ENCODE measurements around the gene UBALD2.
A peak's percentile ranks its signal among the peaks of the same experiment; 100 is the strongest.
"Not testable (repeated sequence)": the region's sequence is repeated elsewhere in the genome, so short reads cannot be mapped to it uniquely, and the experiment has no call there.

The UBALD2 gene

DNA sequence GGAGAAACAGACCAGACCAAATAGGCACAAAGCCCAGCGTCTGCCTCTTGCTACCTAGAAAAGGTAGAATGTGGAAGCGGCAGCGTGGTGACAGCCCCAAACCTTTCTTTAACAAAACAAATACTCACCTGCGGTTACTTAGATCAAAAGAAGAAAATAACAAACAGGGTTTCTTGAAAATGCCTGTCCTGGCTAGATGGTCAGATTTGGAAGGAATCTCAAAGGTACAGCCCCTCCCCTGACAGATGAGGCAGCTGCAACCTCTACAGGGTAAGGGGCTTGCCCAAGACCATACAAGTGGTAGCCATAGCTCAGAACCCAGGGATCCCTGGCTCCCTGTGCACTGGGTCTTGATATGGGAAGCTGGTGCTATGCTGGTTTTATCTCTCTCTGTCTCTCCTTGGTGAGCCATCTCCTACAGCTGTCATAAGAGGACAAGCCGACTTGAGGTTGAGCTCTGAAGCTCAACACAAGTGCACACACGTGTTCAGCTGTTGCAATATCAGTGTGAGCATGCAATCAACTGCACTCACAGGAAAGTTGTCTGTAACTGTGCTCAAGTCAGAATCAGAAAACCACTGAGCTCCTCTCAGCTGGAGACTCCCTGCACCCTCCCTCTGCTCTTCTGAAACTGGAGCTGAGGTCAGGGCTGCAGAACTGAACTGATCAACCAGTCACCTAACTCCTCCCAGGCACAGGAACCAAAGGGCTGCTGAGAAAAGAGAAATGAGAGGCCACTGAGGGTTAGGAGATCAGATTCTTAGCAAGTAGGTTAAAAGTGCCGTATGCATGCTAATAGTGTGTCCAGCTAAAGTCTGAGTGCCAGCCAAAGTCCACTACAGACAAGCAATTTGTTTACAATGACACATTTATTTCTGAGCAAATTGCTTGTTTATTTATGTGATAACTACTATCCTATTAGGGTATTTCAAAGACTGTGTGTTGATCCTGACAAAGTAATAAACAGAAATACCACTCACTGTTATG lies 18.8 kb upstream of the UBALD2 start:
- peak; percentile 62 to 84 for DNase-seq

DNA sequence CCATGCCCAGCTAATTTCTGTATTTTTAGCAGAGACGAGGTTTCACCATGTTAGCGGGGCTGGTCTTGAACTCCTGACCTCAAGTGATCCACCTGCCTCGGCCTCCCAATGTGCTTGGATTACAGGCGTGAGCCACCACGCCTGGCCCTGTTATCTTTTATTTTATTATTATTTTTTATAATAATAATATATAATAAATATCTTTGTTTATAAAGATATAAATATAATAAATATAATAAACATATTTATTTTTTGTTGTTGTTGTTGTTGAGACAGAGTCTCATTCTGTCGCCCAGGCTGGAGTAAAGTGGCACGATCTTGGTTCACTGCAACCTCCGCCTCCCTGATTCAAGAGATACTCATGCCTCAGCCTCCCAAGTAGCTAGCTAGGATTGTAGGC lies 17.8 kb upstream of the UBALD2 start:
- no peak for DNase-seq

DNA sequence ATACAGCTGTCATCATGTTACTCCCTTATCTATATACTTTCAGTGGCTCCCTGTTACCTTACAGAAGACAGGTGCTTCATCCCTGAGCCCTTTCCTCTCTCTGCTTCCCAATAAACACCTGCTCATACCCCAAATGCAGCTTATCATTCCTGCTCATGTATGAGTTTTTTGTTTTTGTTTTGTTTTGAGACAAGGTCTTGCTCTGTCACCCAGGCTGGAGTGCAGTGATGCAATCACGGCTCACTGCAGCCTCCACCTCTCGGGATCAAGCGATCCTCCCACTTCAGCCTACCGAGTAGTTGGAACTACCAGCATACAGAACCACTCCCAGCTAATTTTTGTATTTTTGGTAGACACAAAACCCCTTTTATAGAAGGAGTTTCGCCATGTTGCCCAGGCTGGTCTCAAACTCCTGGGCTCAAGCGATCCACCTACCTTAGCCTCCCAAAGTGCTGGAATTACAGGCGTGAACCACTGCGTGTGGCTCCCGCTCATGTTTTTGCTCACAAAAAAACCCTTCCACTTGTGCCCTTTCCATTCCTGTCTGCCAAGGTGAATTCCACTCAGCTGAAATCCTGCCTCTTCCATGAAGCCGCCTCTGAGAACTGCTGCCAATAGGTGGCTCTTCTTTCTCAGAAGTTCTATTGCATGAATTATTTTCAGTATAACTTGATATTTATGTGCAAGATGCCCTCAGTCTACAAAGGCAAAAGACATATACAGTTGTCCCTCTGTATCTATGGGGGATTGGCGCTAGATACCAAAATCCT lies 16.9 kb upstream of the UBALD2 start:
- no peak for DNase-seq

DNA sequence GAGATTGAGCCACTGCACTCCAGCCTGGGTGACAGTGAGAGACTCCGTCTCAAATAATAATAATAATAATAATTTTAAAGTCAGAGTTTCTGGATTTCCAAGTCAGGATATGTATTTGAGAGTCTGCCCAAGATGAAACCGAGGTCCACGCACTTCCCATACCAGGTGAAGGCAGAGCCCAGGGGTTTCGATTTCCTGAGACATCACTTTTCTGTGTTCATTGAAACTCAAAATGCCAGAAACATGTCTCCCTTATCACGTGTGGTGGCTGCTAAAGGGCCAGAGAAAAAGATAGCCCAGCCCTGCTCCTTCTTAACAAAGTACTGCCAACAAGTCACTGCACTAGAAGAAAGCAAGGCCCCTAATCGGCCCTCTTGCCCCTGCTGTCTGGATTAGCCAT lies 15.0 kb upstream of the UBALD2 start:
- no peak for DNase-seq

DNA sequence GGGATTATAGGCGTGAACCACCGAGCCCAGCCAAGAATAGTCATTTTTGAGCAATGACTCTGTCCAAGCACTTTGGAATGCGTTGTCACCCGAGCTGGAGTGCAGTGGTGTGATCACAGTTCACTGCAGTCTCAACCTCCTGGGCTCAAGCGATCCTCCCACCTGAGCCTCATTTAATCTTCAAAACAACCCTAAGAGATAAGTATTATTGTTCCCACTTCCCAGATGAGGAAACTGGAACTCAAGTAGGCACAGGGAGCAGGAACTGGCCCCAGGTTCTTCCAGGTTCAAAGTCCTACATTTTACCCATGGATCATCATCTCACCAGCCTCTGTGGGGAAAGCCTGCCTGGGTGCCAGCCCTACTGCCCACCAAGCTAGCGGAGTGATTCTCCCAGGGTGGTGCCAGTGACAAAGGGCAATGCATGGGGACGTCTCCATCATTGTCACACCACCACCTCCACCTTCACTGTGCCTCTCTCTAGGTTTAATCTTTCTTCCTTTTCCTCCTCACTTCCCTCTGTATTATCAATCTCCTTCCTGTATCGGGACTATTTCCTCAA lies 13.6 kb upstream of the UBALD2 start:
- DNase-seq, result no peak

DNA sequence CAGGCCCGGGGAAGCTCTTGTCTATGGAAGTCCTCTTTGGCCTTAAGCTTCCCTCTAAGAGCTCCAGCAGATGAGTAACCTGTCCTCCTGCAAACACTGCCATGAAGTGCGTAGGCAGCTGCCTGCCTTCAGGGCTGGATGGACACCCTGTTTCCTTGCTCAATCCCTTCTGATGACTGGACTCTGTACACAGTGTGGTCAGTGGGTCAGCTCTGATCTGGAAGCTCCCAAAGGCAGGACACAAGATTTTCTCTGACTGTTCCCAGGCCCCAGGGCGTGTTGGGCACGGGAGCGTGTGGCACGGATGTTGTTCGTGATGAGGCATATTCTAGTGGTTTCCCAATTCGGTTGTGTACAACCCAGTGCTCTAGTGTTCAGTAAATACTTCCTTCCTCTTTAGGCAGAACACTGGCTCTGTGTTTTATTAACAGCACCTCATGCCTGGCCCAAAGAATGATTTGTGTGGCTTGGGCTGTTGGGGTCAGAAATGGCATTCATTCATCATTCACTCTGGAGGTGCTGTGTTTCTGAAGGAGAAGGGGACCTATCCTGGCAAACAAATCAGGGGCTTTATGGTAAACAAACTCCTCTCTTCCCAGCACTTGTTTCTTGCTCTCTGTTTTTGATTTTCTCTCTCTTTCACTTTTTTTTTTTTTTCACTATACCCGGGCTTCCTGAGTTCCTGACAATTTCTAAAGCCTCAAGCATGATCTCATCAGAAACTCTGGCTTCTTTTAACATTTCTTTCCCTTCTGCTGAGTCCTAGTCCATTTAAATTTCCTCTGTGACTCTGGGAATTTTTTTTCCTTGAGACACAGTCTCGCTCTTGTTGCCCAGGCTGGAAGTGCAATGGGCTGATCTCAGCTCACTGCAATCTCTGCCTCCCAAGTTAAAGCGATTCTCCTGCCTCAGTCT lies 12.9 kb upstream of the UBALD2 start:
- DNase-seq, result peak; percentile 89 to 91

DNA sequence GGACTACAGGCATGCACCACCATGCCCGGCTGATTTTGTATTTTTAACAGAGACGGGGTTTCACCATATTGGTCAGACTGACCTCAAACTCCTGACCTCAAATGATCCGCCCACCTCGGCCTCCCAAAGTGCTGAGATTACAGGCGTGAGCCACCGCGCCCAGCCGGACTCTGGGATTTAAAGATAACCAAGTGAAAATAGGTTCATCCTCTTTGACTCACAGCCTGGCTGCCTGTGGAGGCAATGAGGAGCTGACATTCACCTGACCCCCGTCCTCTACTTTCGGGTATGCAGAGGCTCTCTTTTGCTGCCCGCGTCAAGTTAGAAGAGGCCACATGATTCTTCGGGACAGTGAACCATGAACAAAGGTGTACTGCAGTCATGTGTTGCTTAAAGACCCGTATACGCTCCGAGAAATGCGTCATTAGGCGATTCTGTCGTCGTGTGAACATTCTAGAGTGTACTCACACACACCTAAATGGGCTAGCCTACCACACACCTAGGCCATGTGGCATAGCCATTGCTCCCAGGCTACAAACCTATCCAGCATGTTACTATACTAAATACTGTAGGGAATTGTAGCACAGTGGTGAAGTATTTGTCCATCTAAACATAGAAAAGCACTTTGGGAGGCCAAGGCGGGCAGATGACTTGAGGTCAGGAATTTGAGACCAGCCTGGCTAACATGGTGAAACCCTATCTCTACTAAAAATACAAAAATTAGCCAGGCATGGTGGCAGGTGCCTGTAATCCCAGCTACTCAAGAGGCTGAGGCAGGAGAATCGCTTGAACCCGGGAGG lies 12.0 kb upstream of the UBALD2 start:
- not testable (repeated sequence) for DNase-seq

DNA sequence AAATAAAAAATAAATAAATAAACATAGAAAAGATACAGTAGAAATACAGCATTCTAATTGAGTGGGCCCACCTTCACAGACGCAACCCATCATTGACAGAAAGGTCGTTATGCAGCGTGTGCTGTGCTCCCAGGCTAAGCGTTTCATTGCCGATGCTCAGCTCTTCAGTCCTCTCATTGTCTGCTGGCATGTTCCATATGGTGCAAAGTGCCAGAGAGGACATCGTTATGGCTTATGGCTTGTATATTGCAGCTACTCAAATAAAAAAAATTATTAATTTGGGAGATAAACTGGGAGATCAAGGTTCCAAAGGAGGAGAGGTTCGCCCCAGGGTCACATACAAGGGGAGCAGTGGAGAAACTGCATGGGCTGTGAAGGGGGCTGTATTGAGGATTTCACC lies 11.3 kb upstream of the UBALD2 start:
- no peak for DNase-seq

DNA sequence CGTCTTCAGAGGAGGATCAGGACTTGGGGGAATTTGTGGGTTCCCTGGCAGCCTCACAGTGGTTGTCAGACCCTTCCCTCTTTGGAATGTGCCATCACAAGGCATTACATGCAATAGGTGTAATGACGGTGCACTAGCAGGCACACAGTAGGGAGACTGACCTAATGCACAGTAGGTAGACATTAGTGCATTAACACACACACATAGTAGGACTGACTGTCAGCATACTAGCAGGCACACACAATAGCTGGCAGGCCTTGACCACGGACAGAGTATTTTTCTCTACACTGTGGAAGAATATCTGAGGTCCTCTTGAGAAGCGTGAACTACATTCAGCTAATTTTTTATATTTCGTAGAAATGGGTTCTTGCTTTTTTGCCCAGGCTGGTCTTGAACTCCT lies 10.9 kb upstream of the UBALD2 start:
- no peak for DNase-seq

DNA sequence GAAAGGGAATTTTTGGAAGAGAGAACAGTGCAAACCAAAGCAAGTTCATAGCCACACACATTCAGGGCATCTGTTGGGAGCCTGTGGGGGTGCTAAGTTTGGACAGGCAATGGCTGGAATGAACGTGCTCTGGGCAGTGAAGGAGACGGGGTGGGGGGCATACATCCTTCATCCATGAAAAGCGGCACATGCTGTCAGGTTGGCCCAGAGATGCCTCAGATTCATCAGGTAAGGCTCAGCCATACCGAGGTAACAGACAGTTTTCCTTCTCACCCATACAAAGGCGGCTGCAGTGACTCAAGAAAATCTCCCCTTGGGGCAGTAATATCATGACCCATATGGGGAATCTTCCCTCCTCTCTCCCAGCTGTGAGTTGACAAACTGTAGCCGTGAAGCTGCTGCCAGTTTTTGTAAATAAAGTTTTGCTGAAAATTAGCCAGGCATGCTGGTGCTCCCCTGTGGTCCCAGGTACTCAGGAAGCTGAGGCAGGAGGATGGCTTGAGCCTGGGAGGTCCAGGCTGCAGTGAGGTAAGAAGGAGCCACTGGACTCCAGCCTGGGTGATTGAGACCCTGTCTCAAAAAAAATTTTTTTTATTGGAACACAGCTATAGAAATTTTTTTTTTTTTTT lies 9.2 kb upstream of the UBALD2 start:
- DNase-seq, result no peak

DNA sequence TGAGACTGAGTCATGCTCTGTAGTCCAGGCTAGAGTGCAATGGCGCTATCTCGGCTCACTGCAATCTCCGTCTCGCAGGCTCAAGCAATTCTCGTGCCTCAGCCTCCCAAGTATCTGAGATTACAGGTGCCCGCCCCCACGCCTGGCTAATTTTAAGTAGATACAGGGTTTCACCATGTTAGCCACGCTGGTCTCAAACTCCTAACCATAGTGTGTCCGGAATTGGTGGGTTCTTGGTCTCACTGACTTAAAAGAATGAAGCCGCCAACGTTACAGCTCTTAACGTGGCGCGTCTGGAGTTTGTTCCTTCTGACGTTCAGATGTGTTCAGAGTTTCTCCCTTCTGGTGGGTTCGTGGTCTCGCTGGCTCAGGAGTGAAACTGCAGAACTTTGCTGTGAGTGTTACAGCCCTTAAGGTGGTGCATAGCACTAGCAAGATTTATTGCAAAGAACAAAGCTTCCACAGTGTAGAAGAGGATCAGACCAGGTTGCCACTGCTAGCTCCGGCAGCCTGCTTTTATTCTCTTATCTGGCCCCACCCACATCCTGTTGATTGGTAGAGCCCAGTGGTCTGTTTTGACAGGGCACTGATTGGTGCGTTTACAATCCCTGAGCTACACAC lies 8.6 kb upstream of the UBALD2 start:
- DNase-seq, result not testable (repeated sequence)

DNA sequence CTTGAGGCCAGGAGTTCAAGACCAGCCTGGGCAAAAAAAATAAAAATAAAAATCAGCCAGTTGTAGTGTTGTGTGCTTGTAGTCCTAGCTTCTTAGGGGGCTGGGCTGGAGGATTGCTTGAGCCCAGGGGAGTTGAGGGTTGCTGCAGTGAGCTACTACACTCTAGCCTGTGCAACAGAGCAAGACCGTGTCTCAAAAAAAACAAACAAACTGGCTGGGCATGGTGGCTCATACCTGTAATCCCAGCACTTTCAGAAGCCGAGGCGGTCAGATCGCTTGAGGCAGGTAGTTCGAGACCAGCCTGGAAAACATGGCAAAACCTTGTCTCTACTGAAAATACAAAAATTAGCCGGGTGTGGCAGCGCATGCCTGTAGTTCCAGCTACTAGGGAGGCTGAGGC lies 4.9 kb upstream of the UBALD2 start:
- DNase-seq, result no peak

DNA sequence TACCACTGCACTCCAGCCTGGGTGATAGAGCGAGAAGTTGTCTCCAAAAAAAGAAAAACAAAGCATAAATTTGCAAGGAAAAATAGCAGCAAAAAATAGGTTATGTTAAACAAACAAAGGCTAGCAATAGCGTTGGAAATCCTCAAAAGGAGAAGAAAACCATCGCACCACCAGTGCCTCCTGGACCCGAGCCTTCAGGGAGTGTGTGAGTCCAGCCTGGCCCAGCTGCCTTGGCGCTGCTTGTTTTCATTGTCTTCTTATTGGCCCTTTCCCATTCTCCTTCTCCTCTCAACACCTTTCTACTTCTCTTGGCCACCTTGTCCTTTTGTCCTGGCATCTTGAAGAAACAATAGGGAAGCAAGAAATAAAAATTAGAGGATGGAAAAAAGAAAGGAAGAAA lies 4.5 kb upstream of the UBALD2 start:
- no peak for DNase-seq

DNA sequence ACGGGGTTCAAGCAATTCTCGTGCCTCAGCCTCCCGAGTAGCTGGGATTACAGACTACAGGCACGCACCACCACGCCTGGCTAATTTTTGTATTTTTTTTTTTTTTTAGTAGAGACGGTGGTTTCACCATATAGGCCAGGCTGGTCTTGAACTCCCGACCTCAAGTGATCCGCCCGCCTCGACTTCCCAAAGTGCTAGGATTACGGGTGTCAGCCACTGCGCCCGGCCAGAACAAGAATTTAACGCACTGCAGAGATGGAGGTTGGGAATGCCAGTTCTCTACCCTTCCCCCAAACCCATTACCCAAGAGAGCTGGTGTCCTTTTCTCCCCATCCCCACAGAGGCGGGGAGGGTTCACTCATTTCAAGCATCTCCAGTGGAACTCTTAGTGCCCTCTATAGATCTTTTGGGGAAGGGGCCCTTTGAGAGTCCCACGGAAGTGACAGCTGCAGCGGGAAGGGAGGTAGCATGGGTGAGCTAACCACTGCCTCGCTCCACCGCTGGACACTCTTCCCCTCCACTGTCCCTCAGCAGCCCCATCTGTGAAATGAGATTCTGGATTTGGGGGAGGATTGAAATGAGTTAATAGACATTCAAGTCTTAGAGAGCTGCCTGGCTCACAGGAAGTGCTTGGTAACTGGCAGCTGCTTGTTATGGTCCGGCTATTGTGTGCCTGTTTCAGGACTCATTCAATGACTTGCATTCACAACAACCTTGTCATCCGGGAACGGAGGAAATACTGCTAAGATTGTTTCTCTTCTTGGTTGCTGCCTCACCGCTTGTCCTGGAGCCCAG lies 3.5 kb upstream of the UBALD2 start:
- no peak for DNase-seq

DNA sequence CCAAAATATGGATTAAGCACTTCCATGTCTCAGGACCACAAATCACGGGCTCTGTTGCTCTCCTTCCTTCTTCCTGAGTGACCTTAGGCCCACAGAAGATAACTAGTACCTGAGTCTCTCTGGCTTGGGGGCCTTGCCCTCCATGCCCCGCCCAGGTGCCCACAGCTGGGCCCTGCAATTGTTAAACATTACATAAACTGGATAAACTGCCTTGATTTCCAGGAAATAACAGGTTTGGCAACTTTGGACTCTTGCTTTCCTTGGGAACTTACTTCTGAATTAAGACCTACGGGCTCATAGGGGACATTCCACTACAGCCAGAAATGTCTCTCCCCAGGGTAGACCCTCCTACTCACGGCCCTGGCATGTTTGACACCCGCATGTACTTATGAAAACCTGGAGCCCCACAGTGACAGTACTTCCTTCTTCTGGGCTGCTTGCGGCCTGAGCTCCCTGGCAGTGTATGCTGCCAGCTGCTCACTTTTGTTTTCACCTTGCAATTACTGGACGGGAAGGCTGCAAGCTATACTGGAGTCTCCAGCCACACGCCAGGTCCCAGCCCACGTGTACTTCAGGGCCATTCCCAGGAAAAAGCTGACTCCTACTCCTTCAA lies 2.3 kb upstream of the UBALD2 start:
- DNase-seq, result peak; percentile 81 to 95

DNA sequence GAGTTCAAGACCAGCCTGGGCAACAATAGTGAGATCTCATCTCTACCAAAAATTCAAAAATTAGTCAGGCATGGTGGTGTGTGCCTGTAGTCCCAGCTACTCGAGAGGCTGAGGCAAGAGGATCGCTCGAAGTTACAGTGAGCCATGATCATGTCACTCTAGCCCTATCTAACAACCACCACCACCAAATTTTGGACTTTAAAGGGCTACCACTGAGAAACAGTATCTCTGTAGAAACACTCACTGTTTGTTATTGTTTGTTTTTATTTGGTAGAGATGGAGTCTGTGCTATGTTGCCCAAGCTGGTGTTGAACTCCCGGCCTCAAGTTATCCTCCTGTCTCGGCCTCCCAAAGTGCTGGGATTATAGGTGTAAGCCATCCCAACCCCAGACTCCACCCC lies 1.3 kb upstream of the UBALD2 start:
- no peak for DNase-seq

DNA sequence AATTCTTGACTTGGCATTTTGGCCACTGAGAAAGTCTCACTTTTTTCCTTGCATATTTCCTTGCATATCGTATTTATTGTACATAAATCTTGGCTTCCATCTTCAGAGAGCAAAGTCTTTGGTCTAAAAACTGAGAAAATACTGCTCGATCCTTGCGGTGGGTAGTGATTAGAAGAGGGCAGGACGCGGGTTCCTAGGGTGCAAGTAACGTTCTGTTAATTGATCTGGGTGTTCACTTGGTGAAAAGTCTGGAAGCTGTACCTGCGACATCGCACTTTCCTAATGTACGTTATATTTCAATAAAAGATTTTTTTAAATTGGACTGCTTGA lies 758 bp upstream of the UBALD2 start:
- no peak for DNase-seq

DNA sequence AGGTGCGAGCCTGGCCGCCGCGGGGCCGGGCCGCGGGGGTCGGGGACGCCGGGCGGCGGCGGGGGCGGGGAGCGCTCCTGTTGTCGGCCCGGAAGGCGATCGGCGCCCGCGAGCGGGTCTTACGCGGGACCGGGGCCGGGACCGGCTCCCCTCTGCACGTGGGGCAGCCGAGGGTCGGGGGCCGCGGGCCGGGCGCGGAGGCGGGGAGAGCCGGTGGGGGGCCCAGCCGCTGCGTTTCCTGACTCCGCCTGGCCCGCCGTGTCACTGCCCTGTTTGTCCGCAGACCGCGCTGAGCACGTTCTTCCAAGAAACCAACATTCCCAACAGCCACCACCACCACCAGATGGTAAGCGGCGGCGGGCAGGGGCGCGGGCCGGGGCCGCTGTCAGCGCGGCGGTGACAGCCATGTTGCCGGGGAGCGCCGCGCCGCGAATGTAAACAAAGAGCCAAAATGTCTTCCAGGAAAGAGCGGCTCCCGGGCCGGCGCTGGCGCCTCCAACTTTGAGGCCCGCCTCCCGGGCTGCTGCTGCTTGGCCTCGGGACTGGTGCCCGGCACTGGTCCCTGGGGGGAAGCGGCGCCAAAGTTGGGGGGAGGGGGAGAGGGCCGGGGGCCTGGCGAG lies 586 bp downstream of the UBALD2 start:
- peak in 1 of 2 donors; percentile 43 for DNase-seq
